MCF 10A (cell line): ENCODE data around the gene AHCYL2. TPM values are rescaled to one million over a fixed set of nuclear protein-coding genes. Genes with fewer than 3 reads are reported as not detected.

Experiments
- BruUV-seq: library from RNA; stranded (reverse); fragments of 400-500 nt; replicated peaks from 2 replicates; lab custom pipeline; 2021; lab: Mats Ljungman, UMichigan
- CTCF ChIA-PET: fragments of 300-600 bp; sonication (Branson Sonifier 250); formaldehyde crosslinking; extraction: SDS; loops from one replicate; lab custom pipeline; 2021; ENCODE audit warnings: antibody characterized with exemption, inconsistent platforms; lab: Yijun Ruan, JAX
- POLR2A ChIA-PET: fragments of 300-600, 350-650 bp; sonication (Branson Sonifier 250); formaldehyde crosslinking; extraction: SDS; loops from one replicate; lab custom pipeline; 2020; ENCODE audit warnings: antibody characterized with exemption, inconsistent platforms; lab: Yijun Ruan, JAX
- DNase-seq: peaks from one replicate; pipeline ENCODE4 v3.0.0-alpha.2; 2018; ENCODE audit not compliant: unreplicated experiment
- H3K27ac Mint-ChIP-seq: one replicate; pipeline ENCODE4 v1.8.0; 2022; ENCODE audit warnings: mild to moderate bottlenecking, low read depth, mixed read lengths; ENCODE audit not compliant: unreplicated experiment
- H3K27me3 Mint-ChIP-seq: one replicate; pipeline ENCODE4 v1.8.0; 2022; ENCODE audit warnings: mixed read lengths; ENCODE audit not compliant: insufficient read depth, unreplicated experiment
- H3K36me3 Mint-ChIP-seq: one replicate; pipeline ENCODE4 v1.8.0; 2022; ENCODE audit warnings: mild to moderate bottlenecking, moderate library complexity, mixed read lengths; ENCODE audit not compliant: insufficient read depth, unreplicated experiment
- H3K4me1 Mint-ChIP-seq: one replicate; pipeline ENCODE4 v1.8.0; 2022; ENCODE audit warnings: mixed read lengths; ENCODE audit not compliant: insufficient read depth, unreplicated experiment
- H3K4me3 Mint-ChIP-seq: one replicate; pipeline ENCODE4 v1.8.0; 2022; ENCODE audit warnings: mild to moderate bottlenecking, moderate library complexity, mixed read lengths; ENCODE audit not compliant: unreplicated experiment
- H3K9me3 Mint-ChIP-seq: one replicate; pipeline ENCODE4 v1.8.0; 2022; ENCODE audit warnings: mixed read lengths; ENCODE audit not compliant: unreplicated experiment
- intact Hi-C: fragments of 100-400 bp; cut with micrococcal nuclease; formaldehyde crosslinking; loops from 2 replicates; pipeline ENCODE4 v1.14.1; 2022
- total RNA-seq: library from RNA; stranded (reverse); gene quantifications from 2 replicates; pipeline ENCODE4 v1.2.3, GENCODE V29; 2022
- TF ChIP-seq, protein P1 (sequence below): fragments of 200-600 bp; IDR thresholded peaks from one replicate; pipeline ENCODE4 v1.8.0; 2022; ENCODE audit warnings: antibody characterized with exemption, mild to moderate bottlenecking; ENCODE audit not compliant: unreplicated experiment

AHCYL2 gene
- total RNA-seq, 1 experiment from 2014 or later = 12.8 TPM

DNA sequence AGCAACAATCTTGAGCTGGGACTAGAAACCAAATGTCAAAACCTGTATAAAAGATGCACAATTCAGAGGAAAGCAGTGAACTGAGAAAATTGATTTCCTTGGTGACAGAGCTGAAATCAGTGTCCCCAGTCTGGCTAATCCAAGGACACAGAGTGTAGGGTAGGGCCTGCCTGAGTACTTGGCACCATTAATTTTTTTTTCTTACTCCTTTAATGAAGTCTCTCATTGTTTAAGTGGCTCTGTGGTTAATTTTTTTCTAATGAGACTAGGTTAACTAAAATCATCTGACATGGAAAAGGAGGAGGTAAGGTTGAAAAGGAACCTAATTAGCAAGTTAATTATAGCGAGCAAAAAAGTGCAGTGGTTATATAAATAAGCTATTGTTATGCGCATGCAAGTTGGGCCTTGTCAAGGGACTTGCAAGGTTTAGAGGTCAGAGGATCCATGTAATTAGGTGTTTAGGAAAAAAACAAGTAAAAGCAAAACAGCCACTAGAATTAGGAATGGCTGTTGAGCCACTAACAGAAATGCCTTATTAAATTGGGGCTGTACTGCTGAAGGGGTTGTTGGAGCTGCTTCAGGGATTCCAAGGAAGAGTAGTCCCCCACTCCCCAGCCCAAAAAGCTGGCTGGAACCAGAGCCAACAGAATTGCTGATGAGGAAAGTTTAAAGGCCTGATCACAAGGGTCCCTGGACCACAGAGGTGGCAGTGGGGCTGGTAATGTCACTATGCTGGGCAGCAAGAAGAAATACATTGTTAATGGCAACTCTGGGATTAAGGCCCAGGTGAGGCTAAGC is 150.5 kb downstream of the AHCYL2 start:
- Mint-ChIP-seq H3K27ac (no peak overlapping the region), H3K9me3 (no peaks in the 10 kb centered on the region), H3K4me1 (no peaks in the 10 kb centered on the region), H3K27me3 (no peaks in the 10 kb centered on the region), H3K4me3 (no peak overlapping the region), H3K36me3 (peaks cover 5% of the 10 kb centered on the region)
- BruUV-seq = no TSS peak
- TF ChIP-seq, protein P1, sequence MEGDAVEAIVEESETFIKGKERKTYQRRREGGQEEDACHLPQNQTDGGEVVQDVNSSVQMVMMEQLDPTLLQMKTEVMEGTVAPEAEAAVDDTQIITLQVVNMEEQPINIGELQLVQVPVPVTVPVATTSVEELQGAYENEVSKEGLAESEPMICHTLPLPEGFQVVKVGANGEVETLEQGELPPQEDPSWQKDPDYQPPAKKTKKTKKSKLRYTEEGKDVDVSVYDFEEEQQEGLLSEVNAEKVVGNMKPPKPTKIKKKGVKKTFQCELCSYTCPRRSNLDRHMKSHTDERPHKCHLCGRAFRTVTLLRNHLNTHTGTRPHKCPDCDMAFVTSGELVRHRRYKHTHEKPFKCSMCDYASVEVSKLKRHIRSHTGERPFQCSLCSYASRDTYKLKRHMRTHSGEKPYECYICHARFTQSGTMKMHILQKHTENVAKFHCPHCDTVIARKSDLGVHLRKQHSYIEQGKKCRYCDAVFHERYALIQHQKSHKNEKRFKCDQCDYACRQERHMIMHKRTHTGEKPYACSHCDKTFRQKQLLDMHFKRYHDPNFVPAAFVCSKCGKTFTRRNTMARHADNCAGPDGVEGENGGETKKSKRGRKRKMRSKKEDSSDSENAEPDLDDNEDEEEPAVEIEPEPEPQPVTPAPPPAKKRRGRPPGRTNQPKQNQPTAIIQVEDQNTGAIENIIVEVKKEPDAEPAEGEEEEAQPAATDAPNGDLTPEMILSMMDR = no peak
- CTCF ChIA-PET = interaction anchor here (0.6 to 6.9 kb wide), 17 partner anchors 8 to 268 kb away, joined by 3 to 80 read pairs (median 4); no protein-coding TSS in a partner anchor
- intact Hi-C loops = no loop called here
- no peak for DNase-seq
- POLR2A ChIA-PET = interaction anchor here (0.9 to 1.2 kb wide), 2 partner anchors 7 to 32 kb away, joined by 3 to 5 read pairs; no protein-coding TSS in a partner anchor

DNA sequence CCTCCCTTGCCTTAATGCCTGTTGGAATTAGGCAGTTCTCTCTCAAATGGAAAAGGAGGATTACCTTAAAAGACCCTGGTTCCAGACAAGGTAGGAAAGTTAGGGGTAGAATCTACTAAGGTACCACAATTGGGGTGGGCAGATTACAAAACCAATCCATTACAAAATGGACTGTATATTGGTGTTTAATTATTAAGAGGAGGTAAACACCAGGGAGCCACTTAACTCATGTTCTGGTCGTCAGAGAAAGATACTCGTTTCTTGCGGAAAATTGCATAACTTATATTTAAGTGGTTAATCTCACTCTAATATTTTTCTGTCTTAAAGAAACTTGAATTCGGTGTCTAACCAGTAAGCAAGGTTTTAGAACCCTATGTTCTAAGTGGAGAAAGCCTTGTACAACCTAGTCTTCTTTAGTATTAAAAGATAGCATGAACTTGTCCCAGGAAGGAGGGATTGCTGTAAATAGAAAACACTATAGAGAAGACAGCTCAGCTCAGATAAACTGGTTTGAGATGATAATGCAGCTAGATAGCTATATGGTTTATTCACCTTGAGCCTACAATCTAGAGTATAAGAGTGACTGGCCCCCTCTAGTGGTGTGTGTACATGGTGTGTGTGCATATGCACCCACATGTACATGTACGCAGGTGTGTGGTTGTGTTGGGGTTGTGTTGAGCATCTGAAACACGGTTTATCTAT is 151.4 kb downstream of the AHCYL2 start:
- H3K4me1 Mint-ChIP-seq = no peaks in the 10 kb centered on the region
- H3K4me3 Mint-ChIP-seq = no peak overlapping the region
- H3K36me3 Mint-ChIP-seq = peaks cover 6% of the 10 kb centered on the region
- no TSS peak for BruUV-seq
- H3K27me3 Mint-ChIP-seq = no peaks in the 10 kb centered on the region
- DNase-seq = peak; percentile 64
- intact Hi-C loops = loop anchor here (2.0 kb wide), 1 partner anchor 157 kb away; no protein-coding TSS in a partner anchor
- TF ChIP-seq, protein P1 = peak; percentile 49
- H3K9me3 Mint-ChIP-seq = no peaks in the 10 kb centered on the region
- CTCF ChIA-PET = interaction anchor here (0.6 to 6.9 kb wide), 34 partner anchors 9 to 272 kb away, joined by 3 to 80 read pairs (median 4); partner anchors contain the start of gene STRIP2
- POLR2A ChIA-PET = interaction anchor here (0.9 to 1.2 kb wide), 3 partner anchors 8 to 33 kb away, joined by 3 to 5 read pairs (median 3); no protein-coding TSS in a partner anchor
- no peak overlapping the region for H3K27ac Mint-ChIP-seq

DNA sequence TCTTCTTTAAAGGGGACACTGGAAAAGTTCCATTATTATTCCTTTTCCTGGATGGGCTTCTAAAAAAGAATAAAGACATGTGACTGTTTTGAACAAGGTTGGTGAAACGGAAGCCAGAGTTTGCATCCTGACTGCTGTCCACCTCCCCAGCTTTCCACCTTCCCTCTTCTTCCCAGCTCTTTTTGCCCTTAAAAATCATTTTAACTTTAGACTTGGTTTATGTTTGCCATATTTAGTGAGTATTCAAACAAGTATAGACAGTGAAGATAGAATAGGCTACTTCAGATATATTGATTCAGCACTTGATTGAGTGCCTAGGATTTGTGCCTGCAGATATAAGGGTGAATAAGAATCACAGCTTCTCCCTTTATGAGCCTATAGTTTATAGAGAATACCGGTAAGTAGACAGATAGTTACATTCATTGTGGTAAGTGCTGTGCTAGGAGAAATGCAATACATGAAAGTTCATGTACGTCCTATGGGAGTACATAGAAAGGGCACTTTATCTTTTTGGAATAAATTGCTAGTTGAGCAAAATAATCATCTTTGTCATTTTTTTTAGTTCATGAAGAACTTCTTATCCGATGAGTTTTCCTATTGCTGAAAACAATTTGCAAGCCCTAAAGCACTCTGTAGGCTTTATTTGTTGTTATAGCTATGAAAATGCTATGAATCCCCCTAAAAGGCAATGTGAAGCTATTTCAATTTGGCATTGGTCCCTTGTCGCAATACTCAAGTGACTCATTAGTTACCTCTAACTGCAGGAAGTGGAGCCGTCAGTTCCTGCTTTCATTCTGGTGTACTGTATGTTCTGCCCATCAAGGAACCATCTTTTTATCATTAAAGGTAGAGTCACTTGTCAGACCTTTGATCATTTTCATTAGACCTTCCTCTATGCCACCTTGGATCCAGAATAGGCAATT is 152.2 kb downstream of the AHCYL2 start:
- TF ChIP-seq, protein P1 = no peak
- peak; percentile 59 for DNase-seq
- intact Hi-C loops = loop anchor here (2.0 kb wide), 1 partner anchor 158 kb away; no protein-coding TSS in a partner anchor
- Mint-ChIP-seq H3K4me3 (no peak overlapping the region), H3K4me1 (no peaks in the 10 kb centered on the region), H3K9me3 (no peaks in the 10 kb centered on the region), H3K36me3 (peaks cover 6% of the 10 kb centered on the region), H3K27me3 (no peaks in the 10 kb centered on the region), H3K27ac (no peak overlapping the region)
- POLR2A ChIA-PET = interaction anchor here (1.0 to 1.5 kb wide), 4 partner anchors 9 to 30 kb away, joined by 3 to 6 read pairs (median 4); no protein-coding TSS in a partner anchor
- CTCF ChIA-PET = interaction anchor here (0.6 to 6.9 kb wide), 31 partner anchors 10 to 271 kb away, joined by 3 to 80 read pairs (median 4); partner anchors contain the start of gene STRIP2
- no TSS peak for BruUV-seq
